CD1c-positive myeloid dendritic cell (primary cell): ENCODE results near the gene ALMS1.
"Not testable (repeated sequence)": the region's sequence is repeated elsewhere in the genome, so short reads cannot be mapped to it uniquely, and the experiment has no call there.

Experiments
- DNase-seq: peaks from one replicate; pipeline ENCODE4 v3.0.0-alpha.2; 2016; ENCODE audit errors: extremely low spot score

The ALMS1 gene

DNA sequence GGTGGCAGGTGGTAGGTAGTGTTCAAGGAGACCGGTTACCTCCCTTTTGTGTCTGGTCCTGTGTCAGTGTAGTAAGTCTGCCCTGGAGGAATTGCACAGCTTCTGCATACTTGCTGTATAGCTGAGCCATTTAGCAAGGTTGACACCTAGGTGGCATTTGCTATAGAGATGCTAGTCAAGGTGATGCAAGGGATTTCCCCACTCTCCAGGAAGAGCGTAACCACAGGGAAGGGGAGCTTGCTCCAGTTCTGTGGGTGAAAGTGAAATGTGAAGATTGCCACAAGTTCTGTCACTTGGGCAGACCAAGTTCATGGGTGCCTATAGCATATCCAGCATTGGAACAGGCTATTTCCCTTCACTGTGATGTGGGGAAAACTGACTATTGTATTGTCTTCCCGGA, 228.5 kb downstream of the ALMS1 start:
- no peak for DNase-seq

DNA sequence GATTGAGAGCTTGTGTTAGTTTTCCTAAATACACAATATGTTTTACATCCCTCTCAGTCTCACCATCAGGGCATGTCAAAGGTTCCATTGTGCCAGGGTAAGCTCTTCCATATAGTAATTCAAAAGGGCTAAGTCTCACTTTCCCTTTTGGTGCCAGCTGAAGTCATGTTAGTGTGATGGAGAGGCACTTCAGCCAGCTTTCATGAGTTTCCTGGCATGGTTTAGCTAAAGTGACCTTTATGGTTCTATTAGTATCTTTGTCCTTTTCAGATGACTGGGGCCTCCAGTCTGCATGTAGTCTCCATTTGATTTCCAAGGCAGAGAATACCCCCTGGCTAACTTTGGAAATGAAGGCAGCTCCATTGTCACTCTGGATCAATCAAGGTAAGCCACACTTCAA, 229.4 kb downstream of the ALMS1 start:
- DNase-seq = no peak

DNA sequence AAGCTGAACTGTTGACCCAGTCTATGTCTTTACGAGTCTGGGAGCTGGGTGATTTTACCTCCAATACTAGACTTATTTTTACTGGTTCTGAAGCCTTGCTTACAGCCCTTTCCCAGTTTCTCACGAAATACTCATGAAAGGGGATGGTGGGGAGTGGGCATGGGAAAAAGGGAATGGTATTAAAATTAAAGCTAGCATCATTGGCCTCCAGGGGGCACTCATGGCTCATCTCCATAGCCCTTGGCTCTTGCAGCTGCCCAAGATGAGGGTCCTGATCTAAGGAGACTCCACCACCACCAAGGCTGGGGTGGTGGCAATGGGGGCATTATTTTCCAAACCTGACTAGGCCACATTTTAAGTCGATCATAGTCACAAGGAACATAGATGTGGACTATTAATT, 234.3 kb downstream of the ALMS1 start:
- not testable (repeated sequence) for DNase-seq

DNA sequence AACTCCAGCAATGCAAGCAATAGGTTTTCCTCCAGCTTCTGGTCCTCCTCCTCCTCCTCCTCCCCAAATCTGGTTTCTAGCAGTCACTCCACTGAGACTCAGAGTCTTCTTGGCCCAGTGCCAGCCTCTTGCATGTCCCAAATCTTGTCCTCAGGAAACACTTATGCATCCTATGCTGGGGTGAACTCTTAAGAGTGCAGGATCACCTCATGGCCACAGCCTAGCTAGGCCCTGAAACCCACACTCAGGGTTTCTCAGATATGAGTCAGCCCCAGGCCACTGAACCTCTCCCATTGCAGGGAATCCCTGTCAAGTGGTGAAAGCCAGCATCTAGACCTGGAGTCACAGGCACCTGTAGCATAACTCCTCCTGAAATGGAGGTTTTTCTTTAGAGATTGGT, 238.4 kb downstream of the ALMS1 start:
- DNase-seq = not testable (repeated sequence)

DNA sequence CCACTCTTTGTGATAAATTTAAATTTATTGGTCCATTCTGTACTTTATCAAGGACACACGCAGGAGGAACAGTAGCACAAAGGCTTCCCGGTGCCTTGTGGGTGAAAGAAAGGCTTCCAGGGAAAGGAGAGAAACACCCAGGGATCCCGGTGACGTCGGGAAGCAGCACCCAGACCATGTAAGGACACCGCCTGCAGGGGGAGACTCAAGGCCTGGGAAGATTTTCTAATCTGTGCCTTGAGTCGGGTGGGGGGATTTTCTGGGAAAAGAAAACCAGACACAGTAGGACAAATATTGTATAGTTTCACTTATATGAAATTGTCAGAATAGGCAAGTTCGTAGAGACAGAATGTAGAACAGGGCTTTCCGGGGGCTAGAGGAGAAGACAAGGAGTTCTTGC, 239.0 kb downstream of the ALMS1 start:
- not testable (repeated sequence) for DNase-seq

DNA sequence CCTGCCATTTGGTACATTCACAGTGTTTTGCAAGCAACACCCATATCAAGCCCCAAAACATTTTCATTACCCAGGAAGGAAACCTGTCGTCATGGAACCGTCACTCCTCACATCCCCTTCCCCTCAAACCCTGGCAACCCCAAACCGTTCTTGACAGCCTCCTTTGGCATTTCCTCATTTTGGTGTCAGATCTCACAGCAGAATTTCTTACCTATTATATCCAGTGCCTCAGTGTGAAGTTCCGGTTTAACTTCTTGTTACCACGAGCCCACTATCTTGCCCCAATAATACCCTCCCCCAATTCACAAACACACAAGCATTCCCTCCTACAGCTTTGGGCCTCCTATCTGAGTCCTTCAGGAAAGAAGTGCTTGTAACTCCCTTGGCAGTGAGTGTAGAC, 240.6 kb downstream of the ALMS1 start:
- not testable (repeated sequence) for DNase-seq

DNA sequence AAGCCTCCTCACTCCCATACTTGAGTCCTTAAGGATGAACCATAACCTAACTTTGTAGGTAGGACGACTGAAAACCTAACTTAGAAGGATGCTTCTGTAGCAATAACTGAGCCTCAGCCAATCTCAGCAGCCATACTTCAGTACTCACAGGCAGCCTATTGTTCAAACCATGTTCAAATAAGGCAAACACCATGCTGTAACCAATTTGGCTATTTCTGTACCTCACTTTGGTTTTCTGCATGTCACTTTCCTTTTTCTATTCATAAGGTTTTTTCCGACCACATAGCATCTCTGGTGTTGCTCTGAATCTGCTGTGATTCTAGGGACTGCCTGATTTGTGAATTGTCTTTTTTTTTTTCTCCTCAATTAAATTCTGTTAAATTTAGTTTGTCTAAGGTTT, 242.9 kb downstream of the ALMS1 start:
- not testable (repeated sequence) for DNase-seq

DNA sequence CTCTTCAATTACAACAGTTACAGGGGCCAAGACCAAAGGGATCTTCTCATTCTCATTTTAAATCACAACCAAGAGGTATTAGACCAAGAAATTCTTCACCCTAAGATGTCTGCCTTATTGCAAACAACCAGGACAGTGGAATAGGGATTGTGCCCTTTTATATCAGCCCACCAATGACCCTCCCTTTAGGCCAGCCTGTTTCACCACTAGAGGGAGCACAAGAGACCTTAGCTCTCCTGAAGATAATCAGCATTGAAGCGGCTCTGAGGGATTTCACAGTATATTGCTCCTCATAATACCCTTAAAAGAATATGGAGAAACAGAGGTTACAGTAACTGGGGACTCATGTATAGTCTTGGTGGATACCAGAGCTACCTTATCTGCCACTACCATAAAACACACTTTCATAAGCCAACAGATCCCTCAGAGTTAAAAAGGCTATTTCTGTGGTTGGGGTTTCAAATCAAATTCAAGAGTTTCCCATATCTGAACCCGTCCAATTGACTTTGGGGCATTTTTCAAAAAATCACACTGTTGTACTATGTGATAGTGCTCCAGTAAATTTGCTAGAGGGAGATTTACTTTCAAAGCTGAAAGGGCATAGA, 245.1 kb downstream of the ALMS1 start:
- DNase-seq = not testable (repeated sequence)

DNA sequence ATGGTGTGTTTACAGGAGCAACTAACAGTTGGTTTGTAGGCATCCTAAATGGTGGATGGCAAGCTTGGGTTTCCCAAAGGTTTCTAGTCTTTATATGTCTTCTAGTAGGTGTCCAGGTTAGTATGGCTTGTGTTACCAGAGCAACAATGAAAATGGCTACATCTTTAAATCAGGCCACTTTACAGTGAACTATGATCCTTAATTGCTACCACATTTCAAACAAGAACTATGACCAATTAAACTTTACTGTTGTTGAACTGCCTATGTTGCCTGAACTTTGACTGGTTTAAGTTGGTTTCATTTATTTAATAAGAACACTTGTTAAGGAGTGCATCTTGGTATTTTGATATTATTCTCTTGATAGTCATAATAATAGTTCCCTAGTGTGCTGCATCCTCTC, 251.3 kb downstream of the ALMS1 start:
- DNase-seq = not testable (repeated sequence)

DNA sequence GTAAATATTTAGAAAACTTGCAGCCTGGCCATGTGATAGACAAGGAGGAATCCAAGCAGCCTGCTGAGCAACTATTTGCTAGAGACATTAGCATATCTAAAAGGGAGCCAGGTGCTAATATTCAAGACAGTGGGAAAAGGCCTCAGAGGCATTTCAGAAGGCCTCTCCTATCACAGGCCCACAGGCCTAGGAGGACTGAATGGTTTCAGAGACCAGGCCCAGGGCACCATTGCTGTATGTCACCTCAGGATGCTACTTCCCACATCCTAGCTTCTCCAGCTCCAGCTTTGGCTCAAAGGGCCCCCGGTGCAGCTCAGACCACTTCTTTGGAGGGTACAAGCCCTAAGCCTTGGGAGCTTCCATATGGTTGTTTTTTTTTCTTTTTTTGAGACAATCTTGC, 252.8 kb downstream of the ALMS1 start:
- no peak for DNase-seq

DNA sequence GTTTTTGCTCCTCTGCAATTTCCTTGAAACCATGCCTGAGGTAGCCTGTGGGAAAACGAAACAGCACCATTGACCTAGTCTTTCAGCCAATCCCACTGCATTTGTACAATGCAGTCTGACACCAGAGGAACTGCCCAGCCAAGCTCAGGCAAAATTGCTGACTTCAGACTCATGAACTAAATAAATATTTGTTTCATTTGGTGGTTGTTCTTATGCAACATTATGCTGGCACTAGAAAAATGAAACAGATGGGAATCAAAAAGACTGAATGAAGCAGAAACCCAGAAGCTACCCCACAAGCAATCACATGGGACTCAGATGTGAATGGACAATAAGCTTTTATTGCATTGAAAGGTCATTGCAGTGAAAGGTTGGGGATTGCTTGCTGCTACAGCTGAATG, 254.9 kb downstream of the ALMS1 start:
- DNase-seq = no peak

DNA sequence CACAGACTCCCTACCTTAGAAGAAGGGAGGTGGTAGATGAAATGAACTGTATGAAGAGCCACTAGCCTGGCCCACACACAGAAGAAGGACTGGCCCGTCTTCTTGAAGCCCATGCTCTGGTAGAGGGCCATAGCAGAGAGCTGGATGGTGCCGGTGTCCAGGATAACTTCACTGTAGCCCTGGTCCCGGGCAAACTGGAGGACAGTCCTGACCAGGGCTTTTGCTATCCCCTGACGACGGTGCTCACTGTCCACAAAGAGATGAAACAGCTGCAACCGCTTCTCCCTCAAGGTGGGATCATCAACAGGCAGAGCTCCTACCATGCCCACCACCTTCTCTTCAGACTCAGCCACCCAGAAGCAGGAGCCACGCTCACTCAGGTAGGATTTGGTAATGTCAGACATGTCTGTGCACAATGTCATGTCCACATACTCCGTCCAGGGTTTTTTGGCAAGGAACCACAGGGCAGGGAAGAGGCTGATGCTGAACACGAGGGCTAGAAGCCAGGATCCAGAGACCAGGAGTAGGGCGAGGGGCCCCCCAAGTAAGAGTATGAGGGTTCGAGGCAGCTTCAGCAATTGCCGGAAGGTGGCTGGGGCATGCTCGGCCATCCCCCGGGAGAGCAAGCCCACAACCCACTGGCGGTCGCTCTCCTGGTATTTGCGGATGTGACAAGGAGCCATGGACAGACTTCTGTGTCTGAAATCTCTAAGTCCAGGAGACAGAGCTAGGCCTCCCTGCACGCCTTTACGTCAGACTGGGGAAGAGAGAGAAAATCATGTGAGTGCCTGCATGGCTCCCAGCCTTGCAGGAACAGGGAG, 255.5 kb downstream of the ALMS1 start:
- DNase-seq = no peak

DNA sequence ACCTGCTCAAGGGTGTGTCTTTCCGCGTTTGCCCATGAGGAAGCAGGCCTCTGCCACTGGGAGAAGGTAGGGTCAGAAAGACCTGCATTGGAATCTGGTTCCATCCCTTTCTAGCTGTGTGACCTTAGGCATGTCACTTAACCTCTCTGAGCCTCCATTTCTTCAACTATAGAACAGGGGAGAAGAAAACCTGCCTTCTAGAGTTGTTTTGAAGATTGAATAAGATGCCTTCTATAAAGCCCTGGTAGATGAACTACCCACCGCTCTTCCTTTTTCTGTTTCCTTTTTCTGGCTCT, 256.1 kb downstream of the ALMS1 start:
- DNase-seq = no peak

DNA sequence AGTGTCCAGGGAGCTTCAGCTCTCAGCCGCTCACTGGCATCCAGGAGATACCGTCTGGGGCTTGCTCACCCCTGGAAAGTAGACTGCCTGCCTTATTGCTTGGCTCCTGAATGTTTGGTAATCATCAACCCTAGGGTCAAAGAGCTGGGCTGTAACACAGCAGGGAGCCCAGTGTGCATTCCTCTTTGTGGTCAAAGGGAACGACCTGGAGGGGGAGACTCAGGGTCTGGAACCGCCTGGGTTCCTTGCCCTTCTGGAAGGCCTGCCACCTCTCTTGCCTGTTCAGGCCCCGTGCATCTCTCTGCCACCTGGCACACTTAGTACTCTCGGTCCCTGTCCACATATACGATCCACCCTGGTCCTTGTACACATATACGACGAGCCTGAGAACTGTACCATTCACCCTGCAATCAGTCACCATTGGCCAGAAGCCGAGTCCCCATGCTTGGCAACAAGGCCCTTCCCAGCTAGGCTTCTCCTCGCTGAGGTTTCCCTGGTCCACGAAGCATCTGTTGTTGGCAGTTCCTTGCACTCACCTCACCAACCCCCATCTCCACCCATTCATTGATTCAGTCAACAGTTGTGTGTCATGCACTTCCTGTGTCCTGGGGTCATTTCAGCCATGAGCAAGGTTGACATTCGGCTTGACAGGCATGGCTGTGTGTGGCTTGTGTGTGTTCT, 256.8 kb downstream of the ALMS1 start, which contains the start of gene NAT8:
NAT8 (minus strand) TSS at position 85 of the 681 bp plus-strand sequence. CDS start 794 bp downstream, outside the sequence.
- DNase-seq = no peak

DNA sequence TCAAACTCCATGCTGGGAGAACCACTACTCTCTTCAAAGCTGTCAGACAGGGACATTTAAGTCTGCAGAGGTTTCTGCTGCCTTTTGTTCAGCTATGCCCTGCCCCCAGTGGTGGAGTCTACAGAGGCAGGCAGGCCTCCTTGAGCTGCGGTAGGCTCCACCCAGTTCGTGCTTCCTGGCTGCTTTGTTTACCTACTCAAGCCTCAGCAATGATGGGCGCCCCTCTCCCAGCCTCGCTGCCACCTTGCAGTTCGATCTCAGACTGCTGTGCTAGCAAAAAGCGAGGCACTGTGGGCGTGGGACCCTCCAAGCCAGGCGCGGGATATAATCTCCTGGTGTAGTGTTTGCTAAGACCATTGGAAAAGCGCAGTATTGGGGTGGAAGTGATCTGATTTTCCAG, 262.1 kb downstream of the ALMS1 start:
- not testable (repeated sequence) for DNase-seq

DNA sequence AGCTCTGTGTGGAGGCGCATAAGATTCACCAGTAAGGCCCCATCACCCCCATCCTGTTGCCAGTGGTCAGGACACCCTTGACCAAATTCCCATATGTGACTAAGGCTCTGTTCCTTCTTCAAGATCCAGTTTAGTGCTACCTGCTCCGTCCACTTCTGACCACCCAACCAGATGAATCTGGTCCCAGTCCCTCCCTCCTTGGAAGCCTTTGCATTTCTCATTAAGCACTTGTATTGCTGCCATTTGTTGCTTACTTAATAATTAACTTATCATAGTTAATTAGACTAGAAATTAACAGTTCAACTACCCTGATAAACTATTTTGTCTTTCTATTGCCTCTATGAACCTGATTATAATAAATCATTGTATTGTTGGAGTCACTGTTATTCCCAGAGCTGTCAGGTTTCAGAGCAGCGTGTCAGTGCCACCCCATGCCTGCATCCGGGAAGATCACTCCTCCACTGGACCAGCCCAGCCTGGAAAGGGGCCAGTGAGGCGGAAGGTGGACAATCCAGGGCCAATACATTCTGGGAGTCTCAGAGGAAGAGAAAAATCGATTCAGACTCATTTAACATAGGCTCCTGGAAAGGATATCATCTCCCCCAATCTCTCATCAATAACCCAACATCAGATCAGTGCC, 266.1 kb downstream of the ALMS1 start:
- no peak for DNase-seq

DNA sequence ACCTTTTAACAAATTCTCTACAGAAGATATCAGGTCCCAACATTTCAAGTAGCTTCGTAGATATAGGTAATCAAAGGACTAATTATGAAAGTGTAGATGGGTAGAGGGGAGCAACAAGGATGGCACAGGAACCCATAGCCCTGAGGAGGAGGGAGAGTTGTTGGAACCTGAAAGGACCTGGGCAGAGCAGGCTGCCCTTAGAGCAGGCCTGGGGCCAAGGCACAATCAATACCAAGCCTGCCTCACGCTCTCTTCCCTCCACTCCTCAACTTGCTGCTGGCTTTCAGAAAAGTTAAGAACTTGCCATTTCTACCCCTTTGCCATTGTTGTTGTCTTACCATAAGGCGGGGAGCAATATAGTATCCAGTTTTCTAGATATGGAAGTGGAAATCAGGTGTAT, 266.7 kb downstream of the ALMS1 start:
- no peak for DNase-seq

DNA sequence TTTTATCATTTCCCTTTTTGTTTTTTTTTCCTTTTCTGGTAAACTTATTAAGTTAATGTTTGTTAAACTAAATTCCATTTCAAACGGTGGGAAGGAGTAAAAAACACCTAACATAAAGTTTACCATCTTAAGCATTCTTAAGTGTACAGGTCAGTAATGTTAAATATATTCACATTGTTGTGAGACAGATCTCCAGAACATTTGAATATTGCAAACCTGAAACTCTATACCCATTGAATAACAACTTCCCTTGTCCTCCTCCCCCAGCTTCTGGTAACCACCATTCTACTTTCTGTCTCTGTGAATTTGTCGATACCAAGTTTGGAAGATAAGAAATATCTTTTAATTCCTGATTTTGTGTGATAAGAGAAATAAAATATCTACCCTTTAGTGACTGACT, 268.5 kb downstream of the ALMS1 start:
- DNase-seq = no peak
